Panc1 (cell line): Measurements from ENCODE around the gene B4GALNT4.
"Not testable (repeated sequence)": the region's sequence is repeated elsewhere in the genome, so short reads cannot be mapped to it uniquely, and the experiment has no call there.

ENCODE experiments used
- CTCF ChIP-seq: fragments of 450-650 bp; IDR thresholded peaks from 2 replicates; pipeline ENCODE4 v1.5.1; 2017; ENCODE audit warnings: mild to moderate bottlenecking
- POLR2AphosphoS5 ChIP-seq: IDR thresholded peaks from 2 replicates; pipeline ENCODE4 v1.6.1; 2012; ENCODE audit warnings: mild to moderate bottlenecking, low read depth, low read length, moderate library complexity
- REST ChIP-seq, 2 experiments: IDR thresholded peaks; 2 replicates each; pipeline ENCODE4 v1.6.1; 2011 to 2012; ENCODE audit warnings: low read depth in 2 of 2, control low read depth in 1 of 2, low read length in 1 of 2, mild to moderate bottlenecking in 1 of 2, moderate library complexity in 1 of 2; ENCODE audit not compliant: insufficient read depth in 1 of 2
- TCF7L2 ChIP-seq: IDR thresholded peaks from 2 replicates; pipeline ENCODE4 v1.6.1; 2011; ENCODE audit warnings: mild to moderate bottlenecking, low read depth, low read length, inconsistent platforms

- TF ChIP-seq REST (IDR thresholded peaks at IDR 0.05; ENCODE audit: insufficient read depth in 1 of 2, low read depth in 2 of 2, low read length in 1 of 2); CTCF; POLR2AphosphoS5; TCF7L2: not testable (repeated sequence)
These were observed 55.5 kb downstream of the B4GALNT4 start for GRCh38 chr11:424766-425165.
